ENCODE data around the gene IFI27L2.

GRCh38 chr14:94144765-94145164 lies 15.4 kb upstream of the IFI27L2 start:
- no peak for TF ChIP-seq CTCF (conservative IDR thresholded peaks at IDR 0.05; ENCODE audit: low read depth, low read length)
- TF ChIP-seq EZH2 (IDR thresholded peaks at IDR 0.05; ENCODE audit: borderline replicate concordance, low read depth, low read length, poor library complexity, severe bottlenecking), result no peak

Measured in A673 (cell line).